Adrenal gland (tissue), 12 donors: ENCODE results near the gene THBD. TPM values are rescaled to one million over a fixed set of nuclear protein-coding genes. Genes with fewer than 3 reads are reported as not detected.

Experiments used
- DNase-seq, 7 donors: peaks; one replicate each; pipeline ENCODE4 v3.0.0-alpha.2; 2019 to 2020
- H3K27ac ChIP-seq, 5 donors: fragments of 200-600 bp; sonication (generic) in 4 of 5; 1 replicate in 3 of 5; 2 replicates in 2 of 5; pipeline versions ENCODE4 v1.5.1 to v1.8.0; 2016 to 2020; ENCODE audit warnings: mild to moderate bottlenecking in 1 of 5
- H3K27me3 ChIP-seq: fragments of 200-600 bp; 2 replicates; pipeline ENCODE4 v1.8.0; 2021
- H3K36me3 ChIP-seq, 2 donors: fragments of 200-600 bp; replicated peaks in 1 of 2; 1 replicate in 1 of 2; 2 replicates in 1 of 2; pipeline versions ENCODE4 v1.5.1 to v1.8.0; 2018 to 2022
- H3K4me1 ChIP-seq, 2 donors: fragments of 200-600 bp; replicated peaks in 1 of 2; 1 replicate in 1 of 2; 2 replicates in 1 of 2; pipeline versions ENCODE4 v1.5.1 to v1.8.0; 2018 to 2021
- H3K4me3 ChIP-seq, 4 donors: fragments of 200-600 bp; sonication (generic) in 3 of 4; one replicate each; pipeline ENCODE4 v1.5.1; 2016 to 2018
- H3K9me3 ChIP-seq, 3 donors: fragments of 200-600 bp; sonication (generic) in 1 of 3; replicated peaks in 1 of 3; 1 replicate in 2 of 3; 2 replicates in 1 of 3; pipeline versions ENCODE4 v1.5.1 to v1.8.0; 2016 to 2021
- POLR2A ChIP-seq, 2 donors: fragments of 450-650 bp; IDR thresholded peaks; one replicate each; pipeline ENCODE4 v1.6.1; 2017; ENCODE audit warnings: antibody characterized with exemption in 2 of 2, mild to moderate bottlenecking in 2 of 2, moderate library complexity in 1 of 2
- WGBS, 4 donors: extraction: QIAGEN DNeasy Blood & Tissue Kit in 2 of 4; methylation state at CpG; one replicate each; pipeline versions ENCODE4 v1.1.5 to v1.1.7; 2013 to 2017; 5-methylcytosine and 5-hydroxymethylcytosine counted together
- intact Hi-C, 2 donors: fragments of 100-400 bp; cut with DNase I; formaldehyde crosslinking; loops; one replicate each; pipeline versions ENCODE4 v1.14.1 to v1.15.0; 2022 to 2023
- polyA plus RNA-seq, 3 donors: library from polyadenylated mRNA; stranded (reverse); fragments of 200-250 nt in 2 of 3; fragments of 350-450 nt in 1 of 3; fragmentation: Illumina TruSeq in 1 of 3; extraction: RNeasy Lipid Tissue Mini Kit (QIAGEN cat#74804) in 1 of 3; gene quantifications; one replicate each; pipeline ENCODE4 v1.2.3, GENCODE V29; 2013 to 2014
- total RNA-seq, 9 donors: library from RNA; depleted of rRNA in 4 of 9; stranded (reverse); fragments of >200 nt in 4 of 9; fragments of 120-200 nt in 1 of 9; fragmentation: NEBNext Ultra II Directional in 1 of 9; extraction: Animal tissue kit (Norgen Biotek cat#: 25700) in 1 of 9; gene quantifications; one replicate each; pipeline versions ENCODE4 v1.1.0 to v1.2.4, GENCODE V29; 2013 to 2023
- TF ChIP-seq, protein P1 (sequence below), 6 experiments: fragments of 450-650 bp in 4 of 6; fragments of 200-600 bp in 2 of 6; sonication (generic) in 1 of 6; IDR thresholded peaks; 1 replicate in 5 of 6; 2 replicates in 1 of 6; pipeline versions ENCODE4 v1.5.1 to v1.8.0; 2016 to 2021; ENCODE audit warnings: antibody characterized with exemption in 6 of 6, mild to moderate bottlenecking in 2 of 6, moderate library complexity in 1 of 6
- donor health status: healthy with polysubstance abuse.
- donor health status: Bipolar disorder and iron deficiency.
- donor health status: DM: yes; HTN: yes; CAD: no.
- donor health status: DM: no; HTN: no; CAD: no.
- donor health status: DM: no; HTN: no; CAD: no.
- donor health status: DM: yes; HTN: yes; CAD: no.

THBD gene
- total and polyA plus RNA-seq, 12 donors = 1.2 to 58.0 (median 17.5) TPM

DNA sequence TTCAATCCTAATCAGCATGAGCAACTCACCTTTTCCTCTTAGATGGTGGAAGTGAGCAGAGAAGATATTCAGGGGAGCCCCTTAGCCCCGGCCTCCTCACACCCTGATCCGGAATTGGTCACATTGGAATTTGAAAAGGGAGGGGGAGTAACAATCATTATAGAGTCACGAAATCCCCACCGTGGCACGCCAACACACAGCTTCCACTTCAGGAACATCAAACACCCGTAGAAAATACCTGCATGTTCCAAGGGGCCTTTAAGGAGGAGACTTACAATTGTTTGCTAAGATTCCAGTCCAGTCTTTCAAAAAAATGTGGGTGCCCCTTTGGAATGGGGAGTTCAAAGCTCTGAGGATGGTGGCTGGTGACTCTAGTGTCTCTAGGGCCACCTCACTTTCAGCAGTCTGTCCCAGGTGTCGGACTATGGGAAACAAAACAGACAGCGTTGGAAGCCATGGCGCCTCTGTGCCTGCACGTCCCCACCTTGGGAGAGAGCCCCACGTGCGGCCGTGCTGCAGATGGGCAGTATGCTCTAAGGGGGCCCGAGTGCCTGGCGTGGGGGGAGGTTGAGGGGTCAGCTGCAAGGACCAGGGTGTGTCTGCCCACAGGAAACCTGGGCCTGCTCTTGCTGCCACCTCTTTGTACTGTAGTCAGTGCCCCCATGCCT lies 34.2 kb upstream of the THBD start:
- Histone ChIP-seq H3K4me1 (peaks cover 0 to 4% of the 10 kb centered on the region in 2 donors), H3K9me3 (no peaks in the 10 kb centered on the region), H3K27ac (peak overlapping the region in 3 of 5 donors; percentile 43 to 92 (median 89)), H3K36me3 (no peaks in the 10 kb centered on the region), H3K27me3 (no peaks in the 10 kb centered on the region), H3K4me3 (peak overlapping the region in 3 of 4 donors; percentile 9 to 46 (median 14))
- TF ChIP-seq, protein P1, sequence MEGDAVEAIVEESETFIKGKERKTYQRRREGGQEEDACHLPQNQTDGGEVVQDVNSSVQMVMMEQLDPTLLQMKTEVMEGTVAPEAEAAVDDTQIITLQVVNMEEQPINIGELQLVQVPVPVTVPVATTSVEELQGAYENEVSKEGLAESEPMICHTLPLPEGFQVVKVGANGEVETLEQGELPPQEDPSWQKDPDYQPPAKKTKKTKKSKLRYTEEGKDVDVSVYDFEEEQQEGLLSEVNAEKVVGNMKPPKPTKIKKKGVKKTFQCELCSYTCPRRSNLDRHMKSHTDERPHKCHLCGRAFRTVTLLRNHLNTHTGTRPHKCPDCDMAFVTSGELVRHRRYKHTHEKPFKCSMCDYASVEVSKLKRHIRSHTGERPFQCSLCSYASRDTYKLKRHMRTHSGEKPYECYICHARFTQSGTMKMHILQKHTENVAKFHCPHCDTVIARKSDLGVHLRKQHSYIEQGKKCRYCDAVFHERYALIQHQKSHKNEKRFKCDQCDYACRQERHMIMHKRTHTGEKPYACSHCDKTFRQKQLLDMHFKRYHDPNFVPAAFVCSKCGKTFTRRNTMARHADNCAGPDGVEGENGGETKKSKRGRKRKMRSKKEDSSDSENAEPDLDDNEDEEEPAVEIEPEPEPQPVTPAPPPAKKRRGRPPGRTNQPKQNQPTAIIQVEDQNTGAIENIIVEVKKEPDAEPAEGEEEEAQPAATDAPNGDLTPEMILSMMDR (IDR thresholded peaks at IDR 0.05) = no peak
- no peak for TF ChIP-seq POLR2A (IDR thresholded peaks at IDR 0.05)
- intact Hi-C loops = no loop called here
- DNase-seq = no peak
- 54 to 80% (median 73%) methylated on average over 14 to 15 of the region's 15 CpGs for WGBS, 4 donors

- Histone ChIP-seq H3K4me3 (peak overlapping the region in 1 of 4 donors; percentile 46), H3K27me3 (no peaks in the 10 kb centered on the region), H3K36me3 (no peaks in the 10 kb centered on the region), H3K9me3 (no peaks in the 10 kb centered on the region), H3K4me1 (peaks cover 0 to 4% of the 10 kb centered on the region in 2 donors), H3K27ac (peak overlapping the region in 3 of 5 donors; percentile 43 to 92 (median 89))
- DNase-seq = peak in 5 of 7 donors; percentile 56 to 82 (median 61)
- TF ChIP-seq POLR2A (IDR thresholded peaks at IDR 0.05) = peak in 1 of 2 donors; percentile 18
- TF ChIP-seq, protein P1 (IDR thresholded peaks at IDR 0.05) = no peak
- WGBS, 4 donors = 55 to 62% (median 58%) methylated on average over 9 of the region's 9 CpGs
- intact Hi-C loops = no loop called here
These were observed 33.5 kb upstream of the THBD start for GRCh38 chr20:23082846-23083552.

- WGBS, 4 donors = 76 to 89% (median 81%) methylated on average over 9 of the region's 9 CpGs
- Histone ChIP-seq H3K9me3 (no peaks in the 10 kb centered on the region), H3K4me3 (no peak overlapping the region), H3K27ac (no peak overlapping the region), H3K27me3 (no peaks in the 10 kb centered on the region), H3K4me1 (peaks cover 0 to 4% of the 10 kb centered on the region in 2 donors), H3K36me3 (no peaks in the 10 kb centered on the region)
- intact Hi-C loops = no loop called here
- no peak for DNase-seq
- no peak for TF ChIP-seq POLR2A (IDR thresholded peaks at IDR 0.05)
- TF ChIP-seq, protein P1 (IDR thresholded peaks at IDR 0.05) = no peak
These were observed 31.9 kb upstream of the THBD start for GRCh38 chr20:23081263-23081819.

DNA sequence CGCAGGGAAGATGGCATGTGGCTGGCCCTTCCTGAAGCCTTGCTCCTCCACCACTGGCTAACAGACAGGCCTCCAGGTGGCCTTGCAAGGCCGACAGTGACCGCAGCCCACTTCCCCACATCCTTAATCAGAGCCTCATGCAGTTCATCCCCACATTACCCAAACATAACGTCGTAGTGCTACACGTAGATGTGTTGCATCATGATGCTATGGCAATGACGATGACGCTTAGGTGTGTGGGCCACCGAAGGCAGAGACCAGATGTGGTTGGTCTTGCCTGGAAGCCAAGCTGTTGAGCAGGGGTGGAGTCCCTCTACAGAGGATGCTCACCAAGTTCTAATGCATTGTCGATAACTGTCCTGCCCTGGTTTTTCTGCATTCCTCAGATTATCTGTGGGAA lies 31.0 kb upstream of the THBD start:
- Histone ChIP-seq H3K27ac (no peak overlapping the region), H3K36me3 (no peaks in the 10 kb centered on the region), H3K4me3 (no peak overlapping the region), H3K9me3 (no peaks in the 10 kb centered on the region), H3K4me1 (peaks cover 0 to 4% of the 10 kb centered on the region in 2 donors), H3K27me3 (no peaks in the 10 kb centered on the region)
- TF ChIP-seq, protein P1 (IDR thresholded peaks at IDR 0.05) = no peak
- no peak for TF ChIP-seq POLR2A (IDR thresholded peaks at IDR 0.05)
- no peak for DNase-seq
- WGBS, 4 donors = 85 to 92% (median 88%) methylated on average over 10 of the region's 10 CpGs
- intact Hi-C loops = no loop called here
